OCI-LY3 (cell line): ENCODE measurements around the gene ROR1.

Experiments
- EZH2phosphoT487 ChIP-seq: fragments of 200-600 bp; shearing (Covaris generic); IDR thresholded peaks from 2 replicates; pipeline ENCODE4 v1.6.1; 2018; ENCODE audit warnings: antibody characterized with exemption, mixed run types, low read depth
- TF ChIP-seq, protein P1 (sequence below): fragments of 200-600, 300-600 bp; sonication (generic); IDR thresholded peaks from 2 replicates; pipeline ENCODE4 v1.5.1; 2014; ENCODE audit warnings: antibody characterized with exemption, low read length, low read depth

DNA sequence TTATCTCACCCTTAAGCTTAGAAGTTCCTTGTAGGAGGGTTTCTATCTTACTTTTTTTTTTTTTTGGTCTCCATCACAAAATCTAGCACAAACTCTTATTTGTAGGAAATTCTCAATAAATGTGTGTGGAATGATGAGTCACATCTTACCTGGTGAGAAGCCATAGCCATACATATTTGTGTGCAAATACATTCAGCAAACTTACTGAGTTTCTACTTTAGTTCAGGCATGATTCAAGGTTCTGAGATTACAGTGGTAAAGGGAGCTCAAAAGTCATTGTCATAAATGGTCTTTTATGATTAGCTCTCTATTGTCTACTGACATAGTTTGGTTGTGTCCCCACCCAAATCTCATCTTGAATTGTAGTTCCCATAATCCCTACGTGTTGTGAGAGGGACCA lies 236.5 kb downstream of the ROR1 start:
- TF ChIP-seq, protein P1, sequence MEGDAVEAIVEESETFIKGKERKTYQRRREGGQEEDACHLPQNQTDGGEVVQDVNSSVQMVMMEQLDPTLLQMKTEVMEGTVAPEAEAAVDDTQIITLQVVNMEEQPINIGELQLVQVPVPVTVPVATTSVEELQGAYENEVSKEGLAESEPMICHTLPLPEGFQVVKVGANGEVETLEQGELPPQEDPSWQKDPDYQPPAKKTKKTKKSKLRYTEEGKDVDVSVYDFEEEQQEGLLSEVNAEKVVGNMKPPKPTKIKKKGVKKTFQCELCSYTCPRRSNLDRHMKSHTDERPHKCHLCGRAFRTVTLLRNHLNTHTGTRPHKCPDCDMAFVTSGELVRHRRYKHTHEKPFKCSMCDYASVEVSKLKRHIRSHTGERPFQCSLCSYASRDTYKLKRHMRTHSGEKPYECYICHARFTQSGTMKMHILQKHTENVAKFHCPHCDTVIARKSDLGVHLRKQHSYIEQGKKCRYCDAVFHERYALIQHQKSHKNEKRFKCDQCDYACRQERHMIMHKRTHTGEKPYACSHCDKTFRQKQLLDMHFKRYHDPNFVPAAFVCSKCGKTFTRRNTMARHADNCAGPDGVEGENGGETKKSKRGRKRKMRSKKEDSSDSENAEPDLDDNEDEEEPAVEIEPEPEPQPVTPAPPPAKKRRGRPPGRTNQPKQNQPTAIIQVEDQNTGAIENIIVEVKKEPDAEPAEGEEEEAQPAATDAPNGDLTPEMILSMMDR = no peak
- TF ChIP-seq EZH2phosphoT487 = no peak
